Stimulated activated CD4-positive, alpha-beta T cell treated with anti-CD3 and anti-CD28 coated beads, TNF-alpha, amount 100 ng/mL, for 24 hours (primary cell): ENCODE measurements around the gene CMTM7.

Experiments used
- DNase-seq, 3 experiments: peaks; one replicate each; pipeline ENCODE4 v3.0.0-alpha.2; 2020; ENCODE audit warnings: low read depth in 3 of 3

The CMTM7 gene

DNA sequence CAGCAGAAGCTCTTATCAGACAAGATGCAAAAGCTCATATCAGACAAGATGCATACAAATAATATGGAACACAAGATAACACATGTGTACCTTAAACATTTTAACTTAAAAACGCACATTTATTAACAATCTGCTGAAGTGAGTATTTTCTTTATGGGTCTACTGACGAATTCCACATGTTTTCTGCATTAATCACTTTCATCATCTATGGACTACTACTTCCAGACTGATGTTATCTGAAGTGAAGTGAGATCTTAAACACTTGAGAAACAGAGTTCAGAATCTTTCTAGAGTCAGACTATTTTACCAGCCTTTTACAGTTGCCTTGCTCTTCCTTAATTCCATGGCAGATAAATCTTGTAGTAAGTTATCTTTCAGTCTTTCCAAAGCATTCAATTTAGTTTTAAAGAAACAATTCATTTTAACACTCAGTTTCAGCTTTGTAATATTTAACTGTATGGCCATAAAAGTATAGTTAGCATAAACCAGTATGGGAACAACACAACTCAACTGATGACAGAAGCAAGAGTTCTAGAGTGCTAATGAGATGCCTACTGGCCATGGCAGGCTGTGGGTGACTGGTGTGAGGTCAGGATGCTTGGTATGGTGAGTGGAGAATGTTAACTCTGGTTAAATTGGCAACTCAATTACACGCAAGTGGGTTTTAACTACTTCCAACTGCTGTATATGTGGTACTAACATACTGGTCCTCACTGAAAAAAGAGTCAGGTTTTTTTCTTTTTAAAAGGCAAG is 101.2 kb downstream of the CMTM7 start:
- no peak for DNase-seq

DNA sequence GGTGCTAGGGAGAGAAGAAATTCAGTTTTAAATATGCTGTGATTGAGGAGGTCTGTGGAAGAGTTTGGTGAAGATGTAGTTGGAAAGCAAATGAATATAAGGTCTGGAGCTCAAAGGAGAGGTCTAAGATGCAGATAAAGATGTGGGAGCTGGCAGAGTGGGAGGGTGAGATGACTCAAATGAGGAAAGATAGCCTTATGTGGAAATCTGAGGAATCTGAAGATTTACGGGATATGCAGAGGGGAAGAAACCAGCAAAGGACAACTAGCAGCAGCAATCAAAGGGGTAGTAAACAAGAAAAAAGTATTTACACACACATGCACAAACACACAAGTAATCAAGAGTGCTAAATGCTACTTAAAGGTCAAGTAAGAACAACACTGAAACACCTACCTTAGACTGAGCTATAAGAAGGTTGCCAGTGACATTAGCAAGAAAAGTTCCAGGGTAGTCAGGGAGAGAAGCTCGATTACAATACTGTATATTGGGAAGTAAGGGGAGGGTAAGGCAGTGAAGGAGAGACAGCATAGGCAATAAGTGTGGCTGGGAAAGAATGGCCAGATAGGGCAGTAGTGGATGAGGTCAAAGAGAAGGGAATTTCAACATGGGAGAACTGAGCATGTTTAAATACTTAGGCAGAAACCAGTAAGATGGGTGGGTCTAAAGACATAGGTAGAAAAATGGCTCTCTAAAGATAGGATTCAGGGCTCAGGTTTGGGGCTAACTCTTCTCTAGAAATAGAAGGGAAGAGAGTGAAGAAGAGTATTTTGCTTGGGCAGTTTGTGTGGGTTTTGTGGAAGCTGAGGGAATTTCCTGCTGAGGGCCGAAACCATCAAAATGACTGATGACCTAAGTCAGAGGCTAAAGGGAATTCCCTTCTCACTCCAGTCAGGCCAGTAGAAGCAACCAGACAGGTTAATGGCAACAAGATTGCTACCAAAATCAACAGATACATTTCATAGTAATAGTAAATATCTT is 102.1 kb downstream of the CMTM7 start:
- DNase-seq = no peak

- DNase-seq = no peak
Observed at GRCh38 chr3:32495085-32495484, 103.4 kb downstream of the CMTM7 start.

- DNase-seq = no peak
Observed at GRCh38 chr3:32495609-32496008, 104.0 kb downstream of the CMTM7 start.

DNA sequence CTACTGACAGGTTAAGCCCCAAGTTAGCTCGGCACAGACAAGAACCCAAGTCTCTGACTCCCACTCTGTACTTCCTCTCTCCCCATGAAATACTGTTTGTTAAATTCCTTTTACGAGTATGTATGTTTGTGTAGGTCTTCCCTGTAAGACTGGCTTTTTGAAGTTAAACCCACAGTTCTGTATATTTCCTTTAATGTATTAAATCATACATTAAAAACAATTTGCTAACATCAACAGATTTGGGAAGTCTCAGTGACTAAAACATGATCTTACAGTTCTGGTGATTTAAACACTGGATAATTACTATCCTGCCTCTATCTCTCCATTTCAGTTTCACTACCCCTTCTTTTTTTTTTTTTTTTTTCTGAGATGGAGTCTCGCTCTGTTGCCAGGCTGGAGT is 106.6 kb downstream of the CMTM7 start:
- DNase-seq = no peak

DNA sequence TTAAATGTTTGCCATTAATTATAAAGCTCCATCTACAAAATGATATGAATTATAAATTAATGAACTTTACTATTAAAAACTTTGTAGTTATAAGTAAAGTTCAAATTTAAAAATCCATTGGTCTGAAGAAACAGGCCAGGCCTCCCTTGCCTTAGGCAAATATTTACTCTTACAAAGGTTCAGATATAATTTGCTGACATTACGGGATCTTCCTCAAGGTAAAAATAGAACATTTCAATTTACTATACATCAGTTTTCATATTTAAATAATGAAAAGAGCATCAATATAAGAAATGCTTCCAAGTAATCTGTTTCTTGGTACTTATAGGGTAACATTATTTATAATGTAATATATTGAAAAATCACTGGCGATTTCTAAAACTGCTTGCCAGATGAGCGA is 107.3 kb downstream of the CMTM7 start:
- DNase-seq = no peak

- DNase-seq = no peak
Observed at GRCh38 chr3:32499585-32499984, 107.9 kb downstream of the CMTM7 start.

DNA sequence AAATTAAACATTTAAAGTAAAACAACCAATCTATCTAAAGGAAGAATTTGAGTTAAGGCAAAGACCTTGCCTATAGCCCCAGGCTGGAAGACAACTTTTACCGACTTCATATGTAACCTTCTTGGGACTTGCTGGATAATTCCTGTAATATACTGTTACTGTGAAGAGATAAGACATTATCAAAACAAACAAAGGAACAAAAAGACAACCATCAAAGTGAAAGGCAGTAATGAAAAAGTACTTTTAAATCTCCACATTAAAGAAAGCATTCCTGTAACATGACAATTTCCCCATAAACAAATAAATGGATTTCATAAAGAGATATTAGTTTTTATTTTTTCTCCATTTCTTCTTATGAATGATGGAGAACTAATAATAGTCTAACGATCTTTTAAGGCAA is 108.6 kb downstream of the CMTM7 start:
- no peak for DNase-seq

- DNase-seq = no peak
Observed at GRCh38 chr3:32500880-32501782, 109.5 kb downstream of the CMTM7 start.

DNA sequence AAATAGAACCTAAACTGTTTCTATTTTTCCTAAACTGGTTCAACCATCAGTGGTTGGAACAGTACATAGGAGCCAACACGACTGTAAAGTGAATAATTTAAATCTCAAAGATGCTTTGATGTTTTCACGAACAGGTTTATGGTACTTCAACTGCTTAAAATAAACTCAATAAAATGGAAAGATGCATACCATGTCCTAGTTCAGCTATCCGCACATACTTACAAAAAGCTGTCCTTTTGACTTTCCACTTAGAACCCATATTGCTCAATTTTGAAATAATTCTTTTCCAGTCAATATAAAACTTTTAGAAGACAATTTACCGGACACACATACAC is 110.1 kb downstream of the CMTM7 start:
- no peak for DNase-seq

GRCh38 chr3:32502118-32502945 is 110.7 kb downstream of the CMTM7 start, which contains the start of gene CMTM6:
CMTM6 (minus strand) TSS chr3:32502852; CDS start chr3:32502745, 107 bp downstream.
- peak; percentile 42 to 71 (median 54) for DNase-seq

GRCh38 chr3:32502946-32503286 is 111.3 kb downstream of the CMTM7 start:
- DNase-seq = no peak
